ENCODE measurements around the gene CHST8.

CHST8 gene

GRCh38 chr19:33690378-33691029 lies 68.8 kb downstream of the CHST8 start:
- no peaks in the 10 kb centered on the region for H3K9me2 ChIP-seq (replicated peaks; ENCODE audit: insufficient read depth, low read length)
- H3K79me2 ChIP-seq (ENCODE audit: insufficient read depth, low read length) = no peaks in the 10 kb centered on the region
- H3K9ac ChIP-seq (ENCODE audit: low read length) = no peak overlapping the region
- TF ChIP-seq CTCF (IDR thresholded peaks at IDR 0.05; ENCODE audit: insufficient read depth, low read length, poor library complexity, severe bottlenecking) (no peak), EZH2phosphoT487 (conservative IDR thresholded peaks at IDR 0.05; ENCODE audit: low read length) (no peak)
- no peaks in the 10 kb centered on the region for H3K27me3 ChIP-seq (ENCODE audit: low read length)
- H4K20me1 ChIP-seq (ENCODE audit: low read depth, low read length) = no peaks in the 10 kb centered on the region
- no peak overlapping the region for H3K4me2 ChIP-seq (ENCODE audit: low read depth, low read length, poor library complexity, severe bottlenecking)
- no peaks in the 10 kb centered on the region for H3K9me3 ChIP-seq (ENCODE audit: insufficient read depth, low read length)
- no peak overlapping the region for H3K27ac ChIP-seq (ENCODE audit: low read depth, low read length)
- H3K36me3 ChIP-seq (ENCODE audit: low read length) = no peaks in the 10 kb centered on the region
- H3K4me3 ChIP-seq (ENCODE audit: insufficient read depth, low read length, poor library complexity, severe bottlenecking) = no peak overlapping the region
- H3F3A ChIP-seq (ENCODE audit: insufficient read depth) = no peaks in the 10 kb centered on the region
- no peak overlapping the region for H2AFZ ChIP-seq (ENCODE audit: low read depth, low read length, severe bottlenecking)

- no peak overlapping the region for H3K27ac ChIP-seq (ENCODE audit: low read depth, low read length)
- H4K20me1 ChIP-seq (ENCODE audit: low read depth, low read length) = no peaks in the 10 kb centered on the region
- no peak overlapping the region for H3K9ac ChIP-seq (ENCODE audit: low read length)
- no peaks in the 10 kb centered on the region for H3K9me2 ChIP-seq (replicated peaks; ENCODE audit: insufficient read depth, low read length)
- no peaks in the 10 kb centered on the region for H3K36me3 ChIP-seq (ENCODE audit: low read length)
- H3F3A ChIP-seq (ENCODE audit: insufficient read depth) = no peaks in the 10 kb centered on the region
- no peak for TF ChIP-seq EZH2phosphoT487 (conservative IDR thresholded peaks at IDR 0.05; ENCODE audit: low read length)
- TF ChIP-seq CTCF (IDR thresholded peaks at IDR 0.05; ENCODE audit: insufficient read depth, low read length, poor library complexity, severe bottlenecking) = no peak
- H3K9me3 ChIP-seq (ENCODE audit: insufficient read depth, low read length) = no peaks in the 10 kb centered on the region
- H3K4me2 ChIP-seq (ENCODE audit: low read depth, low read length, poor library complexity, severe bottlenecking) = no peak overlapping the region
- H3K27me3 ChIP-seq (ENCODE audit: low read length) = no peaks in the 10 kb centered on the region
- H3K79me2 ChIP-seq (ENCODE audit: insufficient read depth, low read length) = no peaks in the 10 kb centered on the region
- no peak overlapping the region for H3K4me3 ChIP-seq (ENCODE audit: insufficient read depth, low read length, poor library complexity, severe bottlenecking)
- H2AFZ ChIP-seq (ENCODE audit: low read depth, low read length, severe bottlenecking) = no peak overlapping the region
Measured at GRCh38 chr19:33691030-33691427, 69.3 kb downstream of the CHST8 start.

GRCh38 chr19:33691736-33692135 lies 70.0 kb downstream of the CHST8 start:
- Histone ChIP-seq H3K79me2 (ENCODE audit: insufficient read depth, low read length) (no peaks in the 10 kb centered on the region), H3K27me3 (ENCODE audit: low read length) (no peaks in the 10 kb centered on the region), H3K4me3 (ENCODE audit: insufficient read depth, low read length, poor library complexity, severe bottlenecking) (no peak overlapping the region), H3K9me2 (replicated peaks; ENCODE audit: insufficient read depth, low read length) (no peaks in the 10 kb centered on the region), H3K9ac (ENCODE audit: low read length) (no peak overlapping the region), H4K20me1 (ENCODE audit: low read depth, low read length) (no peaks in the 10 kb centered on the region), H3K9me3 (ENCODE audit: insufficient read depth, low read length) (no peaks in the 10 kb centered on the region), H3F3A (ENCODE audit: insufficient read depth) (no peaks in the 10 kb centered on the region), H2AFZ (ENCODE audit: low read depth, low read length, severe bottlenecking) (no peak overlapping the region), H3K4me2 (ENCODE audit: low read depth, low read length, poor library complexity, severe bottlenecking) (no peak overlapping the region), H3K36me3 (ENCODE audit: low read length) (no peaks in the 10 kb centered on the region), H3K27ac (ENCODE audit: low read depth, low read length) (no peak overlapping the region)
- TF ChIP-seq CTCF (IDR thresholded peaks at IDR 0.05; ENCODE audit: insufficient read depth, low read length, poor library complexity, severe bottlenecking) (no peak), EZH2phosphoT487 (conservative IDR thresholded peaks at IDR 0.05; ENCODE audit: low read length) (no peak)
